Measurements from ENCODE around the gene NDC1. TPM values are rescaled to one million over a fixed set of nuclear protein-coding genes. Genes with fewer than 3 reads are reported as not detected.

The NDC1 gene
- total and polyA plus RNA-seq, 2 experiments from 2014 or later, result 11.7 to 20.5 TPM

- no peak for DNase-seq (ENCODE audit: low read depth in 1 of 2, low spot score in 1 of 2)
- TF ChIP-seq CTCF (IDR thresholded peaks at IDR 0.05; ENCODE audit: low read depth, low read length), result no peak
- H3K4me1 ChIP-seq (ENCODE audit: low read depth), result no peaks in the 10 kb centered on the region
- H3K4me3 ChIP-seq, result no peak overlapping the region
- H3K27me3 ChIP-seq, result no peaks in the 10 kb centered on the region
- H3K9me3 ChIP-seq (ENCODE audit: low read depth), result no peaks in the 10 kb centered on the region
- H3K27ac ChIP-seq, result no peak overlapping the region
- peaks cover 6% of the 10 kb centered on the region for H3K36me3 ChIP-seq
Observed at GRCh38 chr1:53787655-53788054, 50.4 kb downstream of the NDC1 start.

- Histone ChIP-seq H3K9me3 (ENCODE audit: low read depth) (no peaks in the 10 kb centered on the region), H3K27ac (no peak overlapping the region), H3K36me3 (peaks cover 6% of the 10 kb centered on the region), H3K4me1 (ENCODE audit: low read depth) (no peaks in the 10 kb centered on the region), H3K4me3 (no peak overlapping the region), H3K27me3 (no peaks in the 10 kb centered on the region)
- TF ChIP-seq CTCF (IDR thresholded peaks at IDR 0.05; ENCODE audit: low read depth, low read length), result no peak
- DNase-seq (ENCODE audit: low read depth in 1 of 2, low spot score in 1 of 2), result no peak
Observed at GRCh38 chr1:53783056-53783455, 55.0 kb downstream of the NDC1 start.

- H3K4me3 ChIP-seq, result no peak overlapping the region
- H3K36me3 ChIP-seq, result no peaks in the 10 kb centered on the region
- H3K9me3 ChIP-seq (ENCODE audit: low read depth), result no peaks in the 10 kb centered on the region
Observed at GRCh38 chr1:53781654-53782053, 56.4 kb downstream of the NDC1 start.

GRCh38 chr1:53777272-53777671, 60.8 kb downstream of the NDC1 start:
- Histone ChIP-seq H3K4me1 (ENCODE audit: low read depth) (no peaks in the 10 kb centered on the region), H3K27me3 (no peaks in the 10 kb centered on the region), H3K27ac (no peak overlapping the region), H3K9me3 (ENCODE audit: low read depth) (no peaks in the 10 kb centered on the region), H3K36me3 (no peaks in the 10 kb centered on the region), H3K4me3 (no peak overlapping the region)
- DNase-seq (ENCODE audit: low read depth in 1 of 2, low spot score in 1 of 2), result no peak
- TF ChIP-seq CTCF (IDR thresholded peaks at IDR 0.05; ENCODE audit: low read depth, low read length), result no peak

More at GRCh38 chr1:53781654-53782053, 56.4 kb downstream of the NDC1 start:
- TF ChIP-seq CTCF (IDR thresholded peaks at IDR 0.05; ENCODE audit: low read depth, low read length), result no peak
- Histone ChIP-seq H3K27ac (no peak overlapping the region), H3K4me1 (ENCODE audit: low read depth) (no peaks in the 10 kb centered on the region), H3K27me3 (no peaks in the 10 kb centered on the region)
- peak in 1 of 2 donors; percentile 46 for DNase-seq (ENCODE audit: low read depth in 1 of 2, low spot score in 1 of 2)

- no peaks in the 10 kb centered on the region for H3K27me3 ChIP-seq
- no peak overlapping the region for H3K4me3 ChIP-seq
- H3K36me3 ChIP-seq, result peaks cover 9% of the 10 kb centered on the region
- H3K4me1 ChIP-seq (ENCODE audit: low read depth), result no peaks in the 10 kb centered on the region
- peak in 1 of 2 donors; percentile 60 for DNase-seq (ENCODE audit: low read depth in 1 of 2, low spot score in 1 of 2)
- H3K27ac ChIP-seq, result no peak overlapping the region
- TF ChIP-seq CTCF (IDR thresholded peaks at IDR 0.05; ENCODE audit: low read depth, low read length), result no peak
- no peaks in the 10 kb centered on the region for H3K9me3 ChIP-seq (ENCODE audit: low read depth)
Observed at GRCh38 chr1:53771648-53772047, 66.4 kb downstream of the NDC1 start.

GRCh38 chr1:53769780-53770179, 68.3 kb downstream of the NDC1 start:
- no peaks in the 10 kb centered on the region for H3K9me3 ChIP-seq (ENCODE audit: low read depth)
- H3K27me3 ChIP-seq, result no peaks in the 10 kb centered on the region
- H3K4me1 ChIP-seq (ENCODE audit: low read depth), result no peaks in the 10 kb centered on the region
- peaks cover 9% of the 10 kb centered on the region for H3K36me3 ChIP-seq
- TF ChIP-seq CTCF (IDR thresholded peaks at IDR 0.05; ENCODE audit: low read depth, low read length), result no peak
- no peak overlapping the region for H3K27ac ChIP-seq
- peak in 1 of 2 donors; percentile 63 for DNase-seq (ENCODE audit: low read depth in 1 of 2, low spot score in 1 of 2)
- H3K4me3 ChIP-seq, result no peak overlapping the region

Measured in cardiac muscle cell (in vitro differentiated cells and primary cell).